Vagina (tissue), 2 donors: ENCODE data around the gene FAF1.

Experiments used
- CTCF ChIP-seq, 3 experiments: fragments of 450-650 bp in 2 of 3; fragments of 200-600 bp in 1 of 3; sonication (generic) in 1 of 3; IDR thresholded peaks; one replicate each; pipeline ENCODE4 v1.5.1; 2017 to 2019; ENCODE audit warnings: antibody characterized with exemption in 3 of 3, mild to moderate bottlenecking in 2 of 3, moderate library complexity in 2 of 3
- POLR2A ChIP-seq, 2 donors: fragments of 450-650 bp; IDR thresholded peaks; one replicate each; pipeline ENCODE4 v1.6.1; 2017; ENCODE audit warnings: antibody characterized with exemption in 2 of 2, mild to moderate bottlenecking in 2 of 2, moderate library complexity in 2 of 2
- POLR2AphosphoS5 ChIP-seq, 2 donors: sonication (generic); formaldehyde crosslinking; IDR thresholded peaks; one replicate each; pipeline ENCODE4 v1.9.0; 2017; ENCODE audit warnings: antibody characterized with exemption in 2 of 2, mild to moderate bottlenecking in 2 of 2, low read depth in 1 of 2; ENCODE audit not compliant: insufficient read depth in 1 of 2

DNA sequence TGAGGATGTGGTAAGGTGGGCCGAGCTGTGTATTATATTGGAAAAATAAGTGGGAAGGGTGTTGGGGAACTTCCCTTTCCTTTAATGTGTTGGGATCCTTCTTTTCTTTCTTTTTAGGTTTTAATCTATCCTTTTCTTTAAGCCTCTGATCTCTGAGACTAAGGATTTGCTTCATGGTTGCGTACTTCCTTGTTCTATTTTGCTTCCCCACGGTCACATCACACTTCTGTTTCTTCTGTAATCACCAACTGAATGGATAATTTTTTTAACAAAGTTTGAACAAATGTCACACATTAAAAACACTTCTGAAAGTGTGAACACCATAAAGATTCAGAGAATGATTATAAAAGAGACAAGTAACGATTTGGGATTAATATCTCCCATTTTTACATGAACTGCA, 554.3 kb downstream of the FAF1 start:
- TF ChIP-seq POLR2AphosphoS5 (IDR thresholded peaks at IDR 0.05; ENCODE audit: insufficient read depth in 1 of 2, low read depth in 1 of 2), result no peak
- no peak for TF ChIP-seq CTCF (IDR thresholded peaks at IDR 0.05)
- no peak for TF ChIP-seq POLR2A (IDR thresholded peaks at IDR 0.05)
